Measurements from ENCODE around the gene EDN2. TPM values are rescaled to one million over a fixed set of nuclear protein-coding genes. Genes with fewer than 3 reads are reported as not detected.

Gene EDN2
- total and polyA plus RNA-seq, 3 experiments from 2014 or later = not detected

DNA sequence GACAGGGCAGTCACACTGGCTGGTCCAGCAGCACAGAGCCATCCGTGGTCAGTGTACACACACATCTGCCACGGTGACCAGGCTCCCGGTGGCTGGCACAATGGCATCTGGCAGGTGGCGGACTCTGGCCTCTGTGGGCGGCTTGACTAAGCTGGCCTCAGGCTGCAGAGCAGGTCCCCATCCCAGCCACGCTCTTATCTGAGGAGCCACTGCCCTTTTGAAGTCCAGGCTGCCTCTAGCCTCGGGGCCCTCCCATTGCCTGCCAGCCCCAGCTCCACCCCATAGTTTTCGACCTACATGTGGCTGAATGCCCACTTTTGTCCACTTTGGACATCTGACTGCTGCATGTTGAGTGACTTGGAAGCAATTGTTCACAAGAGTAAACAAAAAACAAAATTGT, 29.9 kb upstream of the EDN2 start:
- Histone ChIP-seq H3K27me3 (ENCODE audit: insufficient read depth, low read length, poor library complexity, severe bottlenecking) (no peaks in the 10 kb centered on the region), H3K4me3 (ENCODE audit: low read length) (no peak overlapping the region), H3K9me3 (ENCODE audit: low read length) (no peaks in the 10 kb centered on the region), H3K27ac (ENCODE audit: low read depth, low read length) (no peak overlapping the region), H3K4me1 (ENCODE audit: insufficient read depth, low read length) (no peaks in the 10 kb centered on the region), H3K36me3 (ENCODE audit: insufficient read depth, low read length) (no peaks in the 10 kb centered on the region)
- Mint-ChIP-seq H3K27ac (no peak overlapping the region), H3K9me3 (peaks cover 0 to 1% (median 0%) of the 10 kb centered on the region in 5 donors), H3K4me1 (peaks cover 0 to 11% (median 0%) of the 10 kb centered on the region in 3 donors), H3K36me3 (peaks cover 4 to 29% (median 5%) of the 10 kb centered on the region in 3 donors), H3K4me3 (no peak overlapping the region), H3K27me3 (no peaks in the 10 kb centered on the region)
- ChIA-PET POLR2A (no interaction called here), CTCF (no interaction called here)
- no peak for DNase-seq

DNA sequence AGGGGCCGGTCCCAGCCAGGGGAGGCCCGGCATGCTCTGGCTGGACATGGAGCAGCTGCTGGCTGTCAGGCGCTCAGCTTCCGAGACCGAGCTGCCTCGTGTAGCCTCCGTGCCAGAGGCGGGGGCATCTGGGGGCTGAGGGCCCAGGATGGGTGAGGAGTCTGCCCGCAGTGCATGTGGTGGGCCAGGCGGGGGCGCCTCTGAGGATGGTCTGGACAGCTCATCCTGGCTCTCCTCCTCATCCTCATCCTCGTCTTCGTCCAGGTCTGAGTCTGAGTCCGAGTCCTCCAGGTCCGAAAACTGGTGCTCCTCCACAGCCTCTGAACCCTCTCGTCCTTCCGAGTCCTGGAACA, 28.9 kb upstream of the EDN2 start:
- H3K4me3 ChIP-seq (ENCODE audit: low read length) = no peak overlapping the region
- Mint-ChIP-seq H3K36me3 (peaks cover 4 to 29% (median 5%) of the 10 kb centered on the region in 3 donors), H3K27ac (no peak overlapping the region), H3K4me1 (peaks cover 0 to 11% (median 0%) of the 10 kb centered on the region in 3 donors), H3K9me3 (peaks cover 0 to 1% (median 0%) of the 10 kb centered on the region in 5 donors), H3K4me3 (no peak overlapping the region), H3K27me3 (no peaks in the 10 kb centered on the region)
- H3K9me3 ChIP-seq (ENCODE audit: low read length) = no peaks in the 10 kb centered on the region
- ChIA-PET POLR2A (no interaction called here), CTCF (no interaction called here)
- no peak overlapping the region for H3K27ac ChIP-seq (ENCODE audit: low read depth, low read length)
- DNase-seq = no peak
- no peaks in the 10 kb centered on the region for H3K27me3 ChIP-seq (ENCODE audit: insufficient read depth, low read length, poor library complexity, severe bottlenecking)
- no peaks in the 10 kb centered on the region for H3K4me1 ChIP-seq (ENCODE audit: insufficient read depth, low read length)
- no peaks in the 10 kb centered on the region for H3K36me3 ChIP-seq (ENCODE audit: insufficient read depth, low read length)

DNA sequence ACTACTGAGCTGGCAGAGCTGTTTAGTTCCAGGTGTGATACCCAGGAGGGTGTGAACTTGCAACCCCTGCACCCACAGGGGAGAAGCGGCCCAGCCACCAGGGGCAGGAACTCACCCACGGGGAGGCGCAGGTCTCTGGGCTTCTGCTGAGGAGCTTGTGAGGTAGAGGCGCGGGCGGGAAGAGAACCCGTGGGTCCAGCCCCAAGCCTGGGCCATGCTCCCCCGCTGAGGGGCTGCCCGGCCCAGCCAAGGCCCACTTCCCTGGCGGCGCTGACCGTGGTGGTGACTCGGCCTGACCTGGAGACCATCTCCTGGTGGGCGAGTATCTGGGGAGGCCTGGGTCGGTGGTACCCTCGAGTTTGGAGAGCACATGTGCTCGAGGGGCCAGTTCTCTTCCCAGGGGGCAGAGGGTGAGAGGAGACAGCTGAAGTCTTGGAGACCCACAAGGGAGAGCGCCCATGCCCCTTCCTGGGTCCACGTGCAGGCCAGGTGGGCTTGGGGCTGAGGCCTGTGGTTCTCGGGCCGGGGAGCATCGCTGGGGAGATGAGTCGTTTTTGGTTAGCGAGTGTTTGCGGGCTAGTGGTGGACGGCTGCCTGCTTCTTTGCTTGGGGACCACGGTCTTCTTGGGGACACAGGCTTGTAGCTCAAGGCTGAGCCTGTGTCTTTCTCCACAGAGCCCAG, 28.4 kb upstream of the EDN2 start:
- Mint-ChIP-seq H3K27me3 (no peaks in the 10 kb centered on the region), H3K9me3 (peaks cover 0 to 1% (median 0%) of the 10 kb centered on the region in 5 donors), H3K27ac (no peak overlapping the region), H3K4me1 (peaks cover 0 to 11% (median 0%) of the 10 kb centered on the region in 3 donors), H3K4me3 (no peak overlapping the region), H3K36me3 (peaks cover 4 to 26% (median 5%) of the 10 kb centered on the region in 3 donors)
- Histone ChIP-seq H3K27ac (ENCODE audit: low read depth, low read length) (no peak overlapping the region), H3K4me3 (ENCODE audit: low read length) (no peak overlapping the region), H3K9me3 (ENCODE audit: low read length) (no peaks in the 10 kb centered on the region), H3K4me1 (ENCODE audit: insufficient read depth, low read length) (no peaks in the 10 kb centered on the region), H3K27me3 (ENCODE audit: insufficient read depth, low read length, poor library complexity, severe bottlenecking) (no peaks in the 10 kb centered on the region), H3K36me3 (ENCODE audit: insufficient read depth, low read length) (no peaks in the 10 kb centered on the region)
- CTCF ChIA-PET = no interaction called here
- no peak for DNase-seq
- POLR2A ChIA-PET = no interaction called here

DNA sequence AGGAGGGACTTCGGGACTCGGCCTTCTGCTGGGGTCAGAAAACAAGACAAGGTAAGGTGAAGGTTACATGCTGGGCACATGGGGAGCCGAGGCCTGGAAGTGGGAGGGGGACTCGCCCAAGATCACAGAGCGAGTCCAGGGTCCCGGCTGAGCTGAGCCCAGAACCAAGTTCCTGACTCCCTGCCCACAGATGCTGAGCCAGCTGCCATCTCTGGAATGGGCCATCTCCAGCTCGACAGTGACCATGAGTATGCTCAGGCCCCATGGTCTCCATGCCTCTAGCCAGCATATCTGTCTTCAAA, 26.7 kb upstream of the EDN2 start:
- Mint-ChIP-seq H3K27ac (no peak overlapping the region), H3K36me3 (peaks cover 4 to 24% (median 5%) of the 10 kb centered on the region in 3 donors), H3K9me3 (peaks cover 0 to 1% (median 0%) of the 10 kb centered on the region in 5 donors), H3K4me3 (no peak overlapping the region), H3K4me1 (peaks cover 0 to 2% (median 0%) of the 10 kb centered on the region in 3 donors), H3K27me3 (no peaks in the 10 kb centered on the region)
- Histone ChIP-seq H3K4me1 (ENCODE audit: insufficient read depth, low read length) (no peaks in the 10 kb centered on the region), H3K9me3 (ENCODE audit: low read length) (no peaks in the 10 kb centered on the region), H3K4me3 (ENCODE audit: low read length) (no peak overlapping the region), H3K36me3 (ENCODE audit: insufficient read depth, low read length) (no peaks in the 10 kb centered on the region), H3K27ac (ENCODE audit: low read depth, low read length) (no peak overlapping the region), H3K27me3 (ENCODE audit: insufficient read depth, low read length, poor library complexity, severe bottlenecking) (no peaks in the 10 kb centered on the region)
- CTCF ChIA-PET = no interaction called here
- DNase-seq = no peak
- POLR2A ChIA-PET = no interaction called here

DNA sequence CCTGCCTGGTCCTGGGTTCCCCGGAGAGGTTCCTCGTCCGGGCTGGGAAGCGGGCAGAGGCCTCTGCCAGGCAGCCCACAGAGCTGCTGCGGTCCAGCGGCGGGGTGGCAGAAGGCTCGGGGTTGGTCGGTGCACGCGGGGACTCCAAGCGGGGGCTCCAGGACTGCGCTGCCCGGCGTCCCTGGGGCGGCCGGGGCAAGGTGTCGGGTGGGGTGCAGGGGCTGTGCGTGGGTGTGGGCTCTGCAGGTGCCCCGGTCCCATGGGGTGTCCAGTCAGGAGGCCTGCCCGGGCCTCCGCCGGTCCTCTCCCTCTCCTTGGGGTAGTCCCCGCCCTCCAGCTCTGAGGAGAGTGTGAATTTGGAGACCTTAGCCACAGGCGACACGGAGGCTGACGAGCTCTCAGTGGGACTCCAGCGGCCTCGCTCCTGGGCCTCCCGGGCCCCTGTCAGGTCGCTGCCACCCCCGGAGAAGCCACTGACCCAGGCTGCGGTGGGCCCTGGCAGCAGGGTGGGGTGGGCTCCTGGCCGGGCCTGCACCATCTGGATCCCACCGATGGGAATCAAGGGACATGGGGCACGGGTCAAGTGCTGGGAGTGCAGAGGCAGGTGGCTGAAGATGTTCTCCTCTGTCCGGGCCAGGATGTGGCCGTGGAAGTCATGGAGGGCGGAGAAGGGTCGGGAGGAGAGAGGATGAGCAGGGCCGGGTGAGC, 26.2 kb upstream of the EDN2 start:
- Histone ChIP-seq H3K9me3 (ENCODE audit: low read length) (no peaks in the 10 kb centered on the region), H3K27me3 (ENCODE audit: insufficient read depth, low read length, poor library complexity, severe bottlenecking) (no peaks in the 10 kb centered on the region), H3K36me3 (ENCODE audit: insufficient read depth, low read length) (no peaks in the 10 kb centered on the region), H3K4me3 (ENCODE audit: low read length) (no peak overlapping the region), H3K27ac (ENCODE audit: low read depth, low read length) (no peak overlapping the region), H3K4me1 (ENCODE audit: insufficient read depth, low read length) (no peaks in the 10 kb centered on the region)
- H3K27ac Mint-ChIP-seq = no peak overlapping the region
- H3K9me3 Mint-ChIP-seq = peaks cover 0 to 1% (median 0%) of the 10 kb centered on the region in 5 donors
- no peak for DNase-seq
- H3K4me1 Mint-ChIP-seq = no peaks in the 10 kb centered on the region
- no peaks in the 10 kb centered on the region for H3K27me3 Mint-ChIP-seq
- no peak overlapping the region for H3K4me3 Mint-ChIP-seq
- ChIA-PET CTCF (no interaction called here), POLR2A (no interaction called here)
- H3K36me3 Mint-ChIP-seq = peaks cover 4 to 24% (median 5%) of the 10 kb centered on the region in 3 donors

DNA sequence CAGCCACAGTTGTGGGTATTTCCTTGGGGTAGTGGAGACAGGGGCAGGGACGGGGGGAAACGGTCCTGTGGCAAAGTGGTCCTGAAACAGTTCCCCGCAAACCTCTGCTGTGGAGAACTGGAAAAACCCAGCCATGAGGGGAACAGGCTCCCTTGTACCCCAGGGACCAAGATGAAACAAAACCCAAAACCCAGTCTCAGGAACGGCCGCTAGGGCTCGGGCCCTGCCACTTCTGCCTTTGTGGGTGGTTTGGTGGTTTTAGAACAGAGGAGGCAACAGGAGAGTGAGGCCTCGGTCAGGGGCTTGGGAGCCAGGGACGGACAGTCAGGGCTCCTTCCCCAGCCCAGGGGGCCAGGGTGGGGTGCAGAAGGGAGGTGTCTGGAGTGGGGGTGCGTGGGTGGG, 24.8 kb upstream of the EDN2 start:
- H3K9me3 ChIP-seq (ENCODE audit: low read length) = no peaks in the 10 kb centered on the region
- CTCF ChIA-PET = no interaction called here

DNA sequence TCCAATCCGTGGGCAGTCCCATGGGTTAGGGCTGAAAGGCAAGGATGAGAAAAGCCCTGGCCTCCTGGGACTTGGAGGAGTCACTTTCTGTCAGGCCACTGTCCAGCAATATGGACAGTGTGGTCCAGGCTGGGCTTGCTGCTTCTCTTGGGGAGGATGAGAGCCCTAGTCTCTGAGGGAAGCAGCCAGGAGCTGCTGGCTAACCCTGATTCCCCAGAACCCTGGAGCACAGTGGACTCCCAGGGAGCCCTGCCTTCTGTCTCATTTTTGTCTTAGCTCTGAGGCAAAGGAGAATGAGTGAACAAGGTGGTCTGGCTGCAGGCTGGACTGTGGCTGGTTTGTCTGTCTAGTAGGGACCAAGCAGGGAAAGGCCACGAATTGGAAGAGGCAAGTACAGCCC, 23.8 kb upstream of the EDN2 start:
- H3K36me3 ChIP-seq (ENCODE audit: insufficient read depth, low read length) = no peaks in the 10 kb centered on the region
- ChIA-PET POLR2A (no interaction called here), CTCF (no interaction called here)
- H3K27me3 Mint-ChIP-seq = no peaks in the 10 kb centered on the region
- H3K4me1 ChIP-seq (ENCODE audit: insufficient read depth, low read length) = no peaks in the 10 kb centered on the region
- H3K36me3 Mint-ChIP-seq = peaks cover 4 to 24% (median 5%) of the 10 kb centered on the region in 3 donors
- H3K27me3 ChIP-seq (ENCODE audit: insufficient read depth, low read length, poor library complexity, severe bottlenecking) = no peaks in the 10 kb centered on the region
- peak overlapping the region in 2 of 8 donors; percentile 17 to 57 for H3K27ac Mint-ChIP-seq
- H3K4me1 Mint-ChIP-seq = no peaks in the 10 kb centered on the region
- no peak for DNase-seq
- no peaks in the 10 kb centered on the region for H3K9me3 ChIP-seq (ENCODE audit: low read length)
- peaks cover 0 to 1% (median 0%) of the 10 kb centered on the region in 5 donors for H3K9me3 Mint-ChIP-seq
- no peak overlapping the region for H3K4me3 ChIP-seq (ENCODE audit: low read length)
- H3K4me3 Mint-ChIP-seq = no peak overlapping the region
- no peak overlapping the region for H3K27ac ChIP-seq (ENCODE audit: low read depth, low read length)

More for the DNA sequence above, 24.8 kb upstream of the EDN2 start:
- peak overlapping the region in 2 of 8 donors; percentile 34 to 55 for H3K27ac Mint-ChIP-seq
- Histone ChIP-seq H3K27ac (ENCODE audit: low read depth, low read length) (no peak overlapping the region), H3K36me3 (ENCODE audit: insufficient read depth, low read length) (no peaks in the 10 kb centered on the region), H3K4me3 (ENCODE audit: low read length) (no peak overlapping the region), H3K27me3 (ENCODE audit: insufficient read depth, low read length, poor library complexity, severe bottlenecking) (no peaks in the 10 kb centered on the region), H3K4me1 (ENCODE audit: insufficient read depth, low read length) (no peaks in the 10 kb centered on the region)
- H3K4me3 Mint-ChIP-seq = no peak overlapping the region
- H3K4me1 Mint-ChIP-seq = no peaks in the 10 kb centered on the region
- peaks cover 4 to 24% (median 5%) of the 10 kb centered on the region in 3 donors for H3K36me3 Mint-ChIP-seq
- no peak for DNase-seq
- H3K27me3 Mint-ChIP-seq = no peaks in the 10 kb centered on the region
- peaks cover 0 to 1% (median 0%) of the 10 kb centered on the region in 5 donors for H3K9me3 Mint-ChIP-seq
- POLR2A ChIA-PET = no interaction called here

DNA sequence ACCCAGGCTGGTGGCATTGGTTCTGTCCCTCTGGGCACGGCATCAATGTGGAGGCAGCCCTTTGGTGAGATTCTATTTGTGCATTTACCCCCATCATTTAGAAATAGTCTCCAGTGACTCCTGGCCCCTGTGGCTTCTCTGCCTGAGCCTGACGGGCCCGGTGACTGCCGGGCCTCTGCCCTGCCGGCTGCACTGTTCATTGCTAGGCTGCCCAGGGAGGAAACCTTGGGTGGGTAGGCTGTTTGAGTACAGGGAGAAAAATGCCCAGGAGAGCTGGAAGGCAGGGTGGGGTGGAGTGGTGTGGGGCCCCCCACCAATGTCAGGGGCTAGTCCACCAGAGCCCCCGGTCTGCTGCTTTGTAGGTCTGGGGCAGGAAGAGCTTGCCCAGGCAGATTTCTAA, 23.4 kb upstream of the EDN2 start:
- Histone ChIP-seq H3K4me3 (ENCODE audit: low read length) (no peak overlapping the region), H3K9me3 (ENCODE audit: low read length) (no peaks in the 10 kb centered on the region), H3K27me3 (ENCODE audit: insufficient read depth, low read length, poor library complexity, severe bottlenecking) (no peaks in the 10 kb centered on the region), H3K27ac (ENCODE audit: low read depth, low read length) (no peak overlapping the region), H3K4me1 (ENCODE audit: insufficient read depth, low read length) (no peaks in the 10 kb centered on the region), H3K36me3 (ENCODE audit: insufficient read depth, low read length) (no peaks in the 10 kb centered on the region)
- Mint-ChIP-seq H3K4me1 (no peaks in the 10 kb centered on the region), H3K36me3 (peaks cover 4 to 21% (median 5%) of the 10 kb centered on the region in 3 donors), H3K27ac (no peak overlapping the region), H3K9me3 (peaks cover 0 to 1% (median 0%) of the 10 kb centered on the region in 5 donors), H3K4me3 (no peak overlapping the region), H3K27me3 (no peaks in the 10 kb centered on the region)
- CTCF ChIA-PET = no interaction called here
- no peak for DNase-seq
- POLR2A ChIA-PET = no interaction called here

Measured in CD8-positive, alpha-beta memory T cell (primary cell).